Esophagus (tissue), 2 donors: ENCODE data around the gene NLGN4Y. TPM values are rescaled to one million over a fixed set of nuclear protein-coding genes. Genes with fewer than 3 reads are reported as not detected.

Experiments used
- H3K27ac ChIP-seq, 2 donors: one replicate each; pipeline ENCODE4 v1.5.1; 2013; ENCODE audit warnings: low read depth in 2 of 2, mild to moderate bottlenecking in 2 of 2, inconsistent platforms in 1 of 2, low read length in 1 of 2, moderate library complexity in 1 of 2
- H3K27me3 ChIP-seq, 2 donors: one replicate each; pipeline ENCODE4 v1.6.1; 2013; ENCODE audit warnings: low read length in 2 of 2, control low read depth in 1 of 2, mild to moderate bottlenecking in 1 of 2; ENCODE audit not compliant: insufficient read depth in 2 of 2, control insufficient read depth in 1 of 2
- H3K36me3 ChIP-seq, 2 donors: one replicate each; pipeline ENCODE4 v1.6.1; 2013; ENCODE audit warnings: low read length in 1 of 2; ENCODE audit not compliant: control insufficient read depth in 2 of 2, insufficient read depth in 2 of 2
- H3K4me1 ChIP-seq, 2 donors: one replicate each; pipeline ENCODE4 v1.6.1; 2013; ENCODE audit warnings: low read length in 1 of 2; ENCODE audit not compliant: control insufficient read depth in 2 of 2, insufficient read depth in 2 of 2
- H3K4me3 ChIP-seq, 2 donors: one replicate each; pipeline ENCODE4 v1.5.1; 2013; ENCODE audit warnings: low read length in 2 of 2, mild to moderate bottlenecking in 2 of 2, low read depth in 1 of 2, moderate library complexity in 1 of 2
- H3K9me3 ChIP-seq, 2 donors: one replicate each; pipeline ENCODE4 v1.6.1; 2013; ENCODE audit warnings: mild to moderate bottlenecking in 2 of 2, low read depth in 1 of 2, low read length in 1 of 2, moderate library complexity in 1 of 2; ENCODE audit not compliant: control insufficient read depth in 2 of 2, insufficient read depth in 1 of 2
- WGBS, 2 donors: extraction: QIAGEN DNeasy Blood & Tissue Kit; methylation state at CpG; one replicate each; pipeline ENCODE4 v1.1.7; 2013; 5-methylcytosine and 5-hydroxymethylcytosine counted together
- polyA plus RNA-seq, 2 donors: library from polyadenylated mRNA; stranded (reverse); fragments of 200-250 nt; gene quantifications; one replicate each; pipeline ENCODE4 v1.2.3, GENCODE V29; 2013
- donor health status: healthy with polysubstance abuse.
- donor health status: Bipolar disorder and iron deficiency.

Gene NLGN4Y
- polyA plus RNA-seq, 2 donors, result 1.0 TPM; not detected in 1

DNA sequence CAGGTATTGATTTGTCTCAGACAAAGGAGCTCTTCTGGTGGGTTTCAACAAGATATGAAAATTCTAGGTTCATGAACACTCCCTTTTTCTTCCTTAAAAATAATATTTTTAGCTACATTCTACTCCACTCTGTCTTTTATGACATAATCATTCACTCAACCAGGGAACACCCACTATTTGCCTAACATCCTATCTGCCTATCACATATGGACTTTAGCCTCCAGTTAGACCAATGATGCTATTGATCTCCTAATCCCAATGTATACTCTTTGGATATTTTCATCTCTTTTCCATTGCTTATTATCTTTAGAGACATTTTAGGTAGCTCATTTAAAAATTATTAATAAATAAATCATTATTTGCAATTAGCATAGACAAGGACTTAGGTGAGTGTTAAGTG lies 110.6 kb downstream of the NLGN4Y start:
- H3K27ac ChIP-seq, result no peak overlapping the region
- H3K4me1 ChIP-seq, result no peaks in the 10 kb centered on the region
- H3K27me3 ChIP-seq, result no peaks in the 10 kb centered on the region

DNA sequence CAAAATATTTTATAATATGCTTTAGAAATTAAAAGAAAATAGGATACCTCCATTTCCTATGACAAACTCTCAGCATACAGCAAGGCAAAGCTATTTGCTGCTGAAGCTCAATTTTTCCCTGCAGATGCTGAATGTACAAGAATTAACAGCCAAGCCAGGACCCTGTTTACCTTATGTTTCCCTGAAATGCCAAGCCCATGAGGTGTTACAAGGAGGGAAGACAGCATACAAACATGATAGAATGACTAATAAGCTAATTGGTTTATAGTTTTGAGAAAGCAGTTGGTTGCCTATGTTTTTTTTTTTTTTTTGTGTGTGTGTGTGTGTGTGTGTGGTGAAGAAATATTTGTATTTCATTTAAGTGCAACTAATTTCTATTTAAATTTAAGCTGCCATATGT lies 113.2 kb downstream of the NLGN4Y start:
- Histone ChIP-seq H3K4me3 (no peak overlapping the region), H3K27ac (no peak overlapping the region), H3K36me3 (no peaks in the 10 kb centered on the region)

More for the DNA sequence above, 110.6 kb downstream of the NLGN4Y start:
- no peak overlapping the region for H3K4me3 ChIP-seq
- H3K9me3 ChIP-seq, result no peaks in the 10 kb centered on the region
- no peaks in the 10 kb centered on the region for H3K36me3 ChIP-seq

DNA sequence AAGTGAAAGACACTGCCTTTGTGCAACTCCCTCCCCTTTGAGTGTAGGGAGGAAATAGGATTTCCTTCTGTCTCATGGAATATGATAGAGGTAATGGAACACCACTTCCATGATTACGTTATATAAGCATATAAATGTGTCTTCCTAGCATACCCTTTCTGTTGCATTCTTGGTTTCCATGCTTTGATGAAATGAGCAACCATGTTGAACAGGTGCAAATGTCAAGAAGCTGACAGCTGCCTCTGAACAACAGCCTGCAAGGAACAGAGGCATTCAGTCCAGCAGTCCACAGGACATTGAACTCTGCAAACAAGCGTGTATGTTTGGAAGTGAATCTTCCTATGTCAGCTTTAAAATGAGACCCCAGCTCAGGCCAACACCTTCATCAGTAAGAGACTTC lies 117.5 kb downstream of the NLGN4Y start:
- Histone ChIP-seq H3K27me3 (no peaks in the 10 kb centered on the region), H3K4me1 (no peaks in the 10 kb centered on the region), H3K36me3 (no peaks in the 10 kb centered on the region), H3K4me3 (no peak overlapping the region), H3K27ac (no peak overlapping the region), H3K9me3 (no peaks in the 10 kb centered on the region)
- WGBS, 2 donors, result 87% methylated on average over 2 of the region's 2 CpGs; no CpG with 5 or more reads in 1 of the 2 donors

More for the DNA sequence above, 113.2 kb downstream of the NLGN4Y start:
- Histone ChIP-seq H3K4me1 (no peaks in the 10 kb centered on the region), H3K9me3 (no peaks in the 10 kb centered on the region), H3K27me3 (no peaks in the 10 kb centered on the region)

DNA sequence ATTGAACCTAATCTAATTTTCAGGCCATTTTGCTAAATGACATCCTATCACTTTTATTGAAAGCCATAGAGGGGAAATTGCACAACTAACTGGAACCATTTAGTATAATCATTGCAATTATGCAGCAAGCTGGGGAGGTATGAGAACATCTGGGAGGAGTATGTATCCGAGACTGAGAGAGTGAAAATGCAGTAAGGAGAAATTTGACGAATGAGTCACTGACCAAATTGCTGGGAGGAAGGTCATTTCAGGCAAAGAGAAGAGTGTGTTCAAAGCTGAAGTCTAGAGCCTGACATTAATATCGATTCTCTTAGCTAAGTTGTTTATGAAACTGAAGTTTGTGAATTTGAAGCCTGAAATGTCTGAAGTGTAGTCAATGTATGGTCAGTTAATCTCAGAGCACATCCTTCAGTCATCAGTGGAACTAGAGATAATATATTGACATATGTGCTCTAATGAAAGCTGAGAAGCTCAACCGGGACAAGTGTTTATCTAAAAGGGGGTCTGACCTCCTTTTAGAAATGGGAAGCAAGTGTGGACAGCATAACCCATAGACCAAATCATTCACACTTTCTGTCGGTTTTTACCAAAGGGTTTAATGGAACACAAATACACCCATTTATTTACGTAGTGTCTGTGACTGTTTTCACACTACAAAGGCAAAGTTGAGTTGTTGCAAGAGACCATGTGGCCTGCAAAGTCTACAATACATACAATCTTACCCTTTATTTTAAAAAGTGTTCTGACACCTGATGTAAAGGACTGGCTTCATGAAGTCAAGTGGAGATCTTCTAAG lies 120.0 kb downstream of the NLGN4Y start:
- no peaks in the 10 kb centered on the region for H3K4me1 ChIP-seq
- H3K9me3 ChIP-seq, result no peaks in the 10 kb centered on the region
- no peak overlapping the region for H3K27ac ChIP-seq
- no peaks in the 10 kb centered on the region for H3K36me3 ChIP-seq
- no peak overlapping the region for H3K4me3 ChIP-seq
- 59 to 61% methylated on average over 6 of the region's 6 CpGs for WGBS, 2 donors
- H3K27me3 ChIP-seq, result no peaks in the 10 kb centered on the region

DNA sequence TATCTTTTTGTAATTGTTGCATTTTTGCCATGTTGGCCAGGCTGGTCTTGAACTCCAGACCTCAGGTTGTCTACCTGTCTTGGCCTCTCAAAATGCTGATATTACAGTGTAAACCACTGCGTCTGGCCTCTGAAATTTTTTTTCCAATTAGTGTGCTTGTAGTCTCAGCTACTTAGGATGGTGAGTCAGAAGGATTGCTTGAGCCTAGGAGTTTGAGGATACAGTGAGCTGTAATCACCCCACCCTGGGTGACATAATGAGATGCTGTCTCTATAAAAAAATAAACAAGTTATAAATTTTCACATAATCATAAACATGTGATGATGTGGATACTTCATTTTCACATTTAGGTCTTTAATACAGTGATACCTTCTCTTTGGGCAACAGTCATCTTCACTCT lies 154.9 kb downstream of the NLGN4Y start:
- 97% methylated on average over 1 of the region's 1 CpG; no CpG with 5 or more reads in 1 of the 2 donors for WGBS, 2 donors
- Histone ChIP-seq H3K4me3 (no peak overlapping the region), H3K36me3 (no peaks in the 10 kb centered on the region), H3K9me3 (no peaks in the 10 kb centered on the region), H3K27ac (no peak overlapping the region), H3K4me1 (no peaks in the 10 kb centered on the region), H3K27me3 (no peaks in the 10 kb centered on the region)

DNA sequence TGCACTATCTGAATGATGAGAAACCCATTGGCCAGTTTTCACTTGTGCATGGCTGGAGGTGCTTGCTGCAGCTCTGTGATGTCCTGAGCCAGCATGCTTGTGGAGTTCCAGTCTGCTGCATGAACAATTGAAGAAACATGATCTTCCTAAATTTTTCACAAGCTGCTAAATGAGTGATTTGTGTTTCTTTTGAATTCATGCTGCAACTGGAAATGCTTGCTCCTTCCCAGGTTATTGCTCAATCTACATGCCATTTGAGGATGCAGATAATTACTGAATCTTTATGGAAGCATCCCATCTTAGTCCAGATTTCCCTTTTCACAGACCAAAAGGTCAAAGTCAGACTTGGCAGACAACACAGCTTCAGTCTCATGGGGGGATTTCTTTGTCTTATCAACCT lies 170.2 kb downstream of the NLGN4Y start:
- Histone ChIP-seq H3K27ac (no peak overlapping the region), H3K4me3 (no peak overlapping the region)

DNA sequence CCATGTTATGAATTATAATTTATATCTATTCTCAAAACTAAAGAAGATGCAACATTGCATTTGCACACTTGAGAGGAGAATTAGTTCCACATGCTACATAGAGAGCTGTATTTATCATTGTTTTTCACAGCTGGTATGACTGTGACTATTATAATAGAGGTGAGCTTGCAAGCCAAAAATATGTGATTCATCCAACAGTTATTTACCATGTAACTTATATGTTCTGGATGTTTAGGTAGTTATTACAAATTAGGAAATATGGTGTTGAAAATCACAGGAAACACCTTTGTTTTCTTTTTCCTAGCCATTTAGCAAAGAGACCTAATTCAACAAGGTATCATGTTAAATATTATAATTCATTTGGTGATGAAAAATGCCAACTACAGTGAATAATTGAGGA lies 183.8 kb downstream of the NLGN4Y start:
- H3K4me3 ChIP-seq, result no peak overlapping the region
- H3K9me3 ChIP-seq, result no peaks in the 10 kb centered on the region
- no peaks in the 10 kb centered on the region for H3K27me3 ChIP-seq
- no peaks in the 10 kb centered on the region for H3K36me3 ChIP-seq
- H3K4me1 ChIP-seq, result no peaks in the 10 kb centered on the region
- no peak overlapping the region for H3K27ac ChIP-seq

More for the DNA sequence above, 170.2 kb downstream of the NLGN4Y start:
- H3K9me3 ChIP-seq, result no peaks in the 10 kb centered on the region
- H3K27me3 ChIP-seq, result no peaks in the 10 kb centered on the region
- H3K4me1 ChIP-seq, result no peaks in the 10 kb centered on the region
- H3K36me3 ChIP-seq, result no peaks in the 10 kb centered on the region

DNA sequence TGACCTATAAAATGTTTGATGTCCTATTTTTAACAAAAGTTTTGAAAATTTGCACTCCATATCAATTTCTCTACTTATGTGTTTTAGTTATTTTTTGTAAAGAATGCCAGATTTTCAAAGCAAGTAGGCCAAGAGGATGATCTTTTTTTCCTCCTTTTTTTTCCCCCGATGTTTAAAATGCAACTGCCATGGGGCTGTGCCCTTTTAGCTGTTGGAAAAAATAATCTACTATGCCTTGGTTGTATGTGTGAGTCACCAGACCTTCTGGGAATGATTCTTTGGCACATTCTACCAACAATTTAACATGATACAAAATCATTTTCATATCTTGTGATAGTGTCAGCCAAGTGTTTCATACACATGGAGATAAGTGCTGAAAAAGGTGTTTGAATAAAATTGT lies 217.3 kb downstream of the NLGN4Y start:
- WGBS, 2 donors, result 21 to 83% methylated on average over 1 of the region's 1 CpG
- Histone ChIP-seq H3K9me3 (no peaks in the 10 kb centered on the region), H3K36me3 (no peaks in the 10 kb centered on the region), H3K4me3 (no peak overlapping the region), H3K27me3 (no peaks in the 10 kb centered on the region), H3K4me1 (no peaks in the 10 kb centered on the region), H3K27ac (no peak overlapping the region)

DNA sequence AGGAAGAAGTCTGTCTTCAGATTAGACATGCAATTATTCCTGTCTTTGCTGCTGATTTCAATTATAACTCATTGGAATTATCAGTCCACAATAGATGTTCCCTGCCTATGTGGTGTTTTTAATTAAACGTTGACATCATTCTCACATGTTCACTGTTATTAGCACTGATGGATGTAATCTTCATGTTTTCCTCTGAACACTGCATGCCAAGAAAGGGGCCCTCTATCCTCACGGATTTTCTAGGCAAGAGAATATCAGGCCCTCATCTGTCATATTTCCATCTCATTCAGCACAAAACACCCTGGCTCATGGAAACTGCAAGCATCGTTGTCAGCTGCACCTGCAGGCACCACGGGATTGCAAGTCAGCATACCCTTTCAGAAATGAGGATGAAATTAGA lies 224.0 kb downstream of the NLGN4Y start:
- Histone ChIP-seq H3K27ac (no peak overlapping the region), H3K9me3 (no peaks in the 10 kb centered on the region), H3K36me3 (no peaks in the 10 kb centered on the region), H3K4me1 (no peaks in the 10 kb centered on the region), H3K27me3 (no peaks in the 10 kb centered on the region), H3K4me3 (no peak overlapping the region)
- 73 to 76% methylated on average over 2 to 4 of the region's 4 CpGs for WGBS, 2 donors

DNA sequence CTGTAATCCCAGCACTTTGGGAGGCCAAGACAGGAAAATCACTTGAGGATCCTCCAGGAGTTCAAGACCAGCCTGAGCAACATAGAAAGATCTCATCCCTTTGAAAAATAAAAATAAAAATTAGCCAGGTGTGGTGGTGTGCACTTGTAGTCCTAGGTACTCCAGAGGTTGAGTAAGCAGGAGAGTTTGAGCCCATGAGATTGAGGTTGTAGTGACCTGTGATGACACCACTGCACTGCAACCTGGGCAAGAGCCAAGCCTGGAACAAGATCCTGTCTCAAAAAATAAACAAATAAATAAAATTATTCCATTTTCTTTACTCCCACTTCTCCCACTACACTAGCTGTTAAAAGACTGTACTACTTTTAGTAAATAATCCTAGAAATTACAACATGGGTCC lies 231.2 kb downstream of the NLGN4Y start:
- H3K27me3 ChIP-seq, result no peaks in the 10 kb centered on the region
- no peaks in the 10 kb centered on the region for H3K36me3 ChIP-seq
- H3K27ac ChIP-seq, result no peak overlapping the region
- no peaks in the 10 kb centered on the region for H3K4me1 ChIP-seq
- no peak overlapping the region for H3K4me3 ChIP-seq
- no peaks in the 10 kb centered on the region for H3K9me3 ChIP-seq
